Placental pericyte (primary cell): Measurements from ENCODE around the gene PCDH17. TPM values are rescaled to one million over a fixed set of nuclear protein-coding genes. Genes with fewer than 3 reads are reported as not detected.

Experiments used
- total RNA-seq: library from RNA; depleted of rRNA; stranded (reverse); fragments of >200 nt; gene quantifications from 2 replicates; pipeline ENCODE4 v1.2.3, GENCODE V29; 2012

PCDH17 gene, protein sequence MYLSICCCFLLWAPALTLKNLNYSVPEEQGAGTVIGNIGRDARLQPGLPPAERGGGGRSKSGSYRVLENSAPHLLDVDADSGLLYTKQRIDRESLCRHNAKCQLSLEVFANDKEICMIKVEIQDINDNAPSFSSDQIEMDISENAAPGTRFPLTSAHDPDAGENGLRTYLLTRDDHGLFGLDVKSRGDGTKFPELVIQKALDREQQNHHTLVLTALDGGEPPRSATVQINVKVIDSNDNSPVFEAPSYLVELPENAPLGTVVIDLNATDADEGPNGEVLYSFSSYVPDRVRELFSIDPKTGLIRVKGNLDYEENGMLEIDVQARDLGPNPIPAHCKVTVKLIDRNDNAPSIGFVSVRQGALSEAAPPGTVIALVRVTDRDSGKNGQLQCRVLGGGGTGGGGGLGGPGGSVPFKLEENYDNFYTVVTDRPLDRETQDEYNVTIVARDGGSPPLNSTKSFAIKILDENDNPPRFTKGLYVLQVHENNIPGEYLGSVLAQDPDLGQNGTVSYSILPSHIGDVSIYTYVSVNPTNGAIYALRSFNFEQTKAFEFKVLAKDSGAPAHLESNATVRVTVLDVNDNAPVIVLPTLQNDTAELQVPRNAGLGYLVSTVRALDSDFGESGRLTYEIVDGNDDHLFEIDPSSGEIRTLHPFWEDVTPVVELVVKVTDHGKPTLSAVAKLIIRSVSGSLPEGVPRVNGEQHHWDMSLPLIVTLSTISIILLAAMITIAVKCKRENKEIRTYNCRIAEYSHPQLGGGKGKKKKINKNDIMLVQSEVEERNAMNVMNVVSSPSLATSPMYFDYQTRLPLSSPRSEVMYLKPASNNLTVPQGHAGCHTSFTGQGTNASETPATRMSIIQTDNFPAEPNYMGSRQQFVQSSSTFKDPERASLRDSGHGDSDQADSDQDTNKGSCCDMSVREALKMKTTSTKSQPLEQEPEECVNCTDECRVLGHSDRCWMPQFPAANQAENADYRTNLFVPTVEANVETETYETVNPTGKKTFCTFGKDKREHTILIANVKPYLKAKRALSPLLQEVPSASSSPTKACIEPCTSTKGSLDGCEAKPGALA (N-terminal part only)
- 0.14 TPM in 1 of 2 replicates, not detected in the other for total RNA-seq

GRCh38 chr13:57631596-57632275 lies at the start of gene PCDH17:
Gene PCDH17, plus strand, starts transcription at chr13:57631744. Its CDS starts 803 bp downstream, at chr13:57632547.

